Glutamatergic neuron (in vitro differentiated cells): Measurements from ENCODE around the gene NWD2. TPM values are rescaled to one million over a fixed set of nuclear protein-coding genes. Genes with fewer than 3 reads are reported as not detected.

Source experiments
- DNase-seq: peaks from one replicate; pipeline ENCODE4 v3.0.0; 2022
- H3K27ac Mint-ChIP-seq: one replicate; pipeline ENCODE4 v1.8.0; 2020; ENCODE audit warnings: mild to moderate bottlenecking, mixed read lengths, inconsistent platforms; ENCODE audit not compliant: unreplicated experiment
- H3K27me3 Mint-ChIP-seq: one replicate; pipeline ENCODE4 v1.8.0; 2020; ENCODE audit warnings: mild to moderate bottlenecking, moderate library complexity, mixed read lengths, inconsistent platforms; ENCODE audit not compliant: unreplicated experiment
- H3K36me3 Mint-ChIP-seq: one replicate; pipeline ENCODE4 v1.8.0; 2020; ENCODE audit warnings: mild to moderate bottlenecking, mixed read lengths, inconsistent platforms; ENCODE audit not compliant: unreplicated experiment
- H3K4me1 Mint-ChIP-seq: one replicate; pipeline ENCODE4 v1.8.0; 2020; ENCODE audit warnings: mild to moderate bottlenecking, low read depth, mixed read lengths, inconsistent platforms; ENCODE audit not compliant: unreplicated experiment
- H3K4me3 Mint-ChIP-seq: one replicate; pipeline ENCODE4 v1.8.0; 2020; ENCODE audit warnings: mild to moderate bottlenecking, mixed read lengths, inconsistent platforms; ENCODE audit not compliant: unreplicated experiment
- H3K9me3 Mint-ChIP-seq: one replicate; pipeline ENCODE4 v1.8.0; 2020; ENCODE audit warnings: mild to moderate bottlenecking, moderate library complexity, mixed read lengths, inconsistent platforms; ENCODE audit not compliant: unreplicated experiment
- total RNA-seq: library from RNA; stranded (reverse); fragmentation: NEBNext Ultra II Directional; extraction: Animal tissue kit (Norgen Biotek cat#: 25700); gene quantifications from one replicate; pipeline ENCODE4 v1.2.1, GENCODE V29; 2021; ENCODE audit not compliant: unreplicated experiment
- TF ChIP-seq, protein P1 (sequence below): fragments of 200-600 bp; sonication (generic); IDR thresholded peaks from one replicate; pipeline ENCODE4 v1.5.0; 2021; ENCODE audit not compliant: partially characterized antibody, unreplicated experiment

The NWD2 gene
- total RNA-seq, 1 donor from 2014 or later = 0.17 TPM

DNA sequence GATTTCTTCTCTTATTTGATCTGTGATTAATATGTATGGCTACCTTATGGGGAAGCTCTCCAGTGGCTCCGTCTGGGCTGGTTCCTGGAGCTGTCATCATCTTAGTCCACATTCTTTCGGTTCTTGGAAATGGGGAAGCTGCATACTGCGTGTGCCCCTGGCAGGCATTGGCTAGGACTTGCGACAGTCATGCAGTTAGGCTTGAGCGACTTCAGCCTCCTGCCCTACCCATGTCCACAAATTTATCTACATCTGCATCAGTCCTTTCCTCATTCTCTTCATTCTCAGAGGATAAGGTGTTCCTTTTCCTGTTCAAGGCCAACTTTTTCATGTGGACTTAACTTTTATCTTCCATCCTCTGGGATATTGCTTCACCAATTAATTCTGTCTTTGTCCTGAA, 227.4 kb downstream of the NWD2 start:
- TF ChIP-seq, protein P1, sequence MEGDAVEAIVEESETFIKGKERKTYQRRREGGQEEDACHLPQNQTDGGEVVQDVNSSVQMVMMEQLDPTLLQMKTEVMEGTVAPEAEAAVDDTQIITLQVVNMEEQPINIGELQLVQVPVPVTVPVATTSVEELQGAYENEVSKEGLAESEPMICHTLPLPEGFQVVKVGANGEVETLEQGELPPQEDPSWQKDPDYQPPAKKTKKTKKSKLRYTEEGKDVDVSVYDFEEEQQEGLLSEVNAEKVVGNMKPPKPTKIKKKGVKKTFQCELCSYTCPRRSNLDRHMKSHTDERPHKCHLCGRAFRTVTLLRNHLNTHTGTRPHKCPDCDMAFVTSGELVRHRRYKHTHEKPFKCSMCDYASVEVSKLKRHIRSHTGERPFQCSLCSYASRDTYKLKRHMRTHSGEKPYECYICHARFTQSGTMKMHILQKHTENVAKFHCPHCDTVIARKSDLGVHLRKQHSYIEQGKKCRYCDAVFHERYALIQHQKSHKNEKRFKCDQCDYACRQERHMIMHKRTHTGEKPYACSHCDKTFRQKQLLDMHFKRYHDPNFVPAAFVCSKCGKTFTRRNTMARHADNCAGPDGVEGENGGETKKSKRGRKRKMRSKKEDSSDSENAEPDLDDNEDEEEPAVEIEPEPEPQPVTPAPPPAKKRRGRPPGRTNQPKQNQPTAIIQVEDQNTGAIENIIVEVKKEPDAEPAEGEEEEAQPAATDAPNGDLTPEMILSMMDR = no peak
- Mint-ChIP-seq H3K4me1 (no peaks in the 10 kb centered on the region), H3K36me3 (no peaks in the 10 kb centered on the region), H3K9me3 (no peaks in the 10 kb centered on the region), H3K27me3 (no peaks in the 10 kb centered on the region), H3K27ac (no peak overlapping the region), H3K4me3 (no peak overlapping the region)
- no peak for DNase-seq

DNA sequence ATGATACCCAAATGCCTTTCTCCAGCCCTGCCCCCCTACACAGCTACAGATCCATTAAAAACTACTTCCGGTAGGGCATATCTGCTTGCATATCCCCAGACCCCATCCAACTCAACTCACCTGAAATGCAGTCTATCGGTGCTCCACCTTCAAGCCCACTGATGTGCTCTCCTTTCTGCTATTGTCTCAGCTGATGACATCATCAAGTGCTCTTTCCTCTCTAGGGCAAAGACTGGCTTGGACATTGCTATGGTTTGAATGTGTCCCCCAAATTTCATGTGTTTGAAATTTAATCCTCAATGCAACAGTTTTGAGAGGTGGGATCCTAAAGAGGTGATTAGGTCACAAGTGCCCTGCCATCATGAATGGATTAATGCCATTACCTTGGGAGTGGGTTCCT, 229.3 kb downstream of the NWD2 start:
- DNase-seq = no peak
- H3K9me3 Mint-ChIP-seq = no peaks in the 10 kb centered on the region
- no peak overlapping the region for H3K27ac Mint-ChIP-seq
- TF ChIP-seq, protein P1 = no peak
- H3K27me3 Mint-ChIP-seq = peaks cover 2% of the 10 kb centered on the region
- no peaks in the 10 kb centered on the region for H3K36me3 Mint-ChIP-seq
- H3K4me1 Mint-ChIP-seq = no peaks in the 10 kb centered on the region
- no peak overlapping the region for H3K4me3 Mint-ChIP-seq

GRCh38 chr4:37475087-37475486, 230.5 kb downstream of the NWD2 start:
- DNase-seq = no peak
- TF ChIP-seq, protein P1 = no peak
- Mint-ChIP-seq H3K27me3 (peaks cover 2% of the 10 kb centered on the region), H3K4me1 (no peaks in the 10 kb centered on the region), H3K9me3 (no peaks in the 10 kb centered on the region), H3K27ac (no peak overlapping the region), H3K4me3 (no peak overlapping the region), H3K36me3 (no peaks in the 10 kb centered on the region)

GRCh38 chr4:37475776-37476175, 231.2 kb downstream of the NWD2 start:
- no peak overlapping the region for H3K27ac Mint-ChIP-seq
- TF ChIP-seq, protein P1 = no peak

DNA sequence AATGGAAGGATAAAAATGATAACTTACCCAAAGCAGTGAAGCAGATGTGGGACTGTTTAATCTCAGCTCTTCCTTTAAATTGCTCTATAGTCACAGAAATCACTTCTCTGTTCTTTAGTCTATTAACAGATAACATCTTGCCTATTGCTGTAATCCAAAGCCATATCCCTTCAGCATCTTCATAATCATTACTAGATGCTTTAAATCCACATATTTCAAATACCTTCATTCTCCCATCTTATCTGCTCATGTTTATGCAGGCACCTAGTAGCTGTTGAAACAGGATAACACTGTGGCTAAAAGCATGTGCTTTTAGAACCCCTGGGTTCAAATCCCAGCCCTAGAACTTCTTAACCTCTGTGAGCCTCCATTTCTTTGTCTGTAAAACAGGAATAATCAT, 231.7 kb downstream of the NWD2 start:
- Mint-ChIP-seq H3K27ac (no peak overlapping the region), H3K36me3 (no peaks in the 10 kb centered on the region), H3K9me3 (no peaks in the 10 kb centered on the region), H3K4me1 (no peaks in the 10 kb centered on the region), H3K27me3 (peaks cover 2% of the 10 kb centered on the region), H3K4me3 (no peak overlapping the region)
- DNase-seq = no peak
- TF ChIP-seq, protein P1 = no peak

More at GRCh38 chr4:37475776-37476175, 231.2 kb downstream of the NWD2 start:
- Mint-ChIP-seq H3K4me3 (no peak overlapping the region), H3K36me3 (no peaks in the 10 kb centered on the region), H3K4me1 (no peaks in the 10 kb centered on the region), H3K27me3 (peaks cover 2% of the 10 kb centered on the region), H3K9me3 (no peaks in the 10 kb centered on the region)
- DNase-seq = no peak
